ENCODE data around the gene USP28.
"Not testable (repeated sequence)": the region's sequence is repeated elsewhere in the genome, so short reads cannot be mapped to it uniquely, and the experiment has no call there.

Gene USP28

GRCh38 chr11:113875234-113876073 lies at the start of gene USP28:
Gene USP28, minus strand, starts transcription at chr11:113875572. Its CDS starts 71 bp downstream, at chr11:113875501.
- DNase-seq: peak; percentile 77

GRCh38 chr11:113923572-113923971 lies 48.2 kb upstream of the USP28 start:
- DNase-seq: no peak

GRCh38 chr11:113911491-113911890 lies 36.1 kb upstream of the USP28 start:
- not testable (repeated sequence) for DNase-seq

GRCh38 chr11:113908098-113908497 lies 32.7 kb upstream of the USP28 start:
- DNase-seq: no peak

- no peak for DNase-seq
These were observed 32.3 kb upstream of the USP28 start for GRCh38 chr11:113907681-113908080.

GRCh38 chr11:113907152-113907551 lies 31.8 kb upstream of the USP28 start:
- no peak for DNase-seq

GRCh38 chr11:113906516-113906915 lies 31.1 kb upstream of the USP28 start:
- no peak for DNase-seq

GRCh38 chr11:113906038-113906437 lies 30.7 kb upstream of the USP28 start:
- DNase-seq: no peak

GRCh38 chr11:113904379-113905101 lies 29.2 kb upstream of the USP28 start, which contains the start of gene HTR3B:
Gene HTR3B, plus strand, starts transcription at chr11:113904796. Its CDS starts 138 bp downstream, at chr11:113904934.
- no peak for DNase-seq

GRCh38 chr11:113901141-113901540 lies 25.8 kb upstream of the USP28 start:
- no peak for DNase-seq

- no peak for DNase-seq
These were observed 20.9 kb upstream of the USP28 start for GRCh38 chr11:113896156-113896879.

GRCh38 chr11:113895367-113896155 lies 20.2 kb upstream of the USP28 start:
- no peak for DNase-seq

- DNase-seq: no peak
These were observed 19.1 kb upstream of the USP28 start for GRCh38 chr11:113894421-113894996.

GRCh38 chr11:113888848-113889247 lies 13.5 kb upstream of the USP28 start:
- no peak for DNase-seq

- no peak for DNase-seq
These were observed 10.5 kb upstream of the USP28 start for GRCh38 chr11:113885897-113886296.

- no peak for DNase-seq
These were observed 9.0 kb upstream of the USP28 start for GRCh38 chr11:113884361-113884836.

GRCh38 chr11:113881856-113882255 lies 6.5 kb upstream of the USP28 start:
- no peak for DNase-seq

- DNase-seq: no peak
These were observed 5.6 kb upstream of the USP28 start for GRCh38 chr11:113880971-113881370.

- DNase-seq: not testable (repeated sequence)
These were observed 4.1 kb upstream of the USP28 start for GRCh38 chr11:113879446-113879845.

GRCh38 chr11:113877670-113878055 lies 2.3 kb upstream of the USP28 start:
- no peak for DNase-seq

GRCh38 chr11:113876798-113877669 lies 1.7 kb upstream of the USP28 start:
- no peak for DNase-seq

Measured in stimulated activated CD4-positive, alpha-beta T cell treated with anti-CD3 and anti-CD28 coated beads, Interleukin-12 subunit alpha, Interleukin-12 subunit beta, amount 100 ng/mL, for 4 hours (primary cell).